K562 (cell line): ENCODE measurements around the gene N4BP2L1.

ENCODE experiments used
- EZH2 ChIP-seq: IDR thresholded peaks from 2 replicates; pipeline ENCODE4 v1.6.1; 2012; ENCODE audit warnings: low read depth, mild to moderate bottlenecking, inconsistent platforms, low read length, borderline replicate concordance
- HDAC2 ChIP-seq: fragments of 450-650 bp; IDR thresholded peaks from 2 replicates; pipeline ENCODE4 v1.6.1; 2016; ENCODE audit warnings: mild to moderate bottlenecking

GRCh38 chr13:32456591-32456990 is 28.7 kb upstream of the N4BP2L1 start:
- TF ChIP-seq HDAC2 (no peak), EZH2 (no peak)
